HG03039 (cell line): ENCODE results near the gene LCN15.
"Not testable (repeated sequence)": the region's sequence is repeated elsewhere in the genome, so short reads cannot be mapped to it uniquely, and the experiment has no call there.

Experiments used
- ATAC-seq: cut with Tn5 transposase; IDR thresholded peaks from one replicate; pipeline ENCODE4 v1.9.1; 2021; ENCODE audit warnings: mild to moderate bottlenecking, moderate library complexity; ENCODE audit not compliant: unreplicated experiment

The LCN15 gene

DNA sequence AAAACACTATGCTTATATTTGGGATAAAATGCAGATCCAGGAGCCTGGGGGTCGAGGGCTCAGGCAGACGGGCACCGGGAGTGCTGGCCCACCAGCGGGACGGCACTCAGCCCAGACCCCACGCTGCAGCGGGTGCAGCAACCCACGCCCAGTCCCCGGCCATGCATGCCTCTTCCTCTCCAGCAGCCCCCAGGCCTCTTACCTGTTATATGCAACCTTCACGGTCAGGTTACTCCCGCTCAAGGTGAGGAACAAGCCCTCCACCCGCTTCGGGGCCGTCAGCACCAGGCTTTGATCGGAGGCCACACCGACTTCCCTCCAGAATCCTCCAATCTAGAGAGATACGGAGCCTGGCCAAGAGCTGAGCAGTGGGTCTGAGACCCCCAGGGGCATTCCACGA lies 7.5 kb downstream of the LCN15 start:
- ATAC-seq = no peak

DNA sequence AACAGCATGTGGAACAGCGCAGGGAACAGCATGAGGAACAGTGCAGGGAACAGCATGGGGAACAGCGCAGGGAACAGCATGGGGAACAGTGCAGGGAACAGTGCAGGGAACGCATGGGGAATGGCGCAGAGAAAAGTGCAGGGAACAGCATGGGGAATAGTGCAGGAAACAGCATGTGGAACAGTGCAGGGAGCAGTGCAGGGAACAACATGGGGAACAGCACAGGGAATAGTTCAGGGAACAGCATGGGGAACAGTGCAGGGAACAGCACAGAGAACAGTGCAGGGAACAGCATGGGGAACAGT lies 8.2 kb downstream of the LCN15 start:
- ATAC-seq = no peak

DNA sequence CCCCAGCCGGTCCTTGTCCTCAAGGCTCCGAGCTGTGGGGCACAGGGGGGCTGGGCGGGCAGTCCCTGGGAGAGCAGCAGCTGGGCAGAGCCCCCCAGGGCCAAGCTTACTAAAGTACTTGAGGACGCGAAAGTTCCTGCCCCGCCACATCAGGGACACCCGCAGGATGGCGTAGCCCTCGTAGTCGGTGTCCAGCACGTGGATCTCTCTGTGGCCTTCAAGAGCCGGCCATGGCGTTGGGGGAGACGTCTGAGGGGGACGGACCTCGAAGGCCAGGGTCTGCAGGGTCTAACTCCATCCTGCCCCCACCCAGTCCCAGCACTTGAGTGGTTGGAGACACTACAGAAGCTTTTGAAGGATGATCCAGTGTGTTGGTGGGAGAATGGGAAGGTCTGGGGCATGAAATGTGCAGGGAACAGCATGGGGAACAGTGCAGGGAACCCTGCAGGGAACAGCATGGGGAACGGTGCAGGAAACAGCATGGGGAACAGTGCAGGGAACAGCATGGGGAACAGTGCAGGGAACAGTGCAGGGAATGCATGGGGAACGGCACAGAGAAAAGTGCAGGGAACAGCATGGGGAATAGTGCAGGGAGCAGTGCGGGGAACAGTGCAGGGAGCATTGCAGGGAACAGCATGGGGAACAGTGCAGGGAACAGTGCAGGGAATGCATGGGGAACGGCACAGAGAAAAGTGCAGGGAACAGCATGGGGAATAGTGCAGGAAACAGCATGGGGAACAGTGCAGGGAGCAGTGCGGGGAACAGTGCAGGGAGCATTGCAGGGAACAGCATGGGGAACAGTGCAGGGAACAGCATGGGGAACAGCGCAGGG lies 8.8 kb downstream of the LCN15 start:
- ATAC-seq = not testable (repeated sequence)

DNA sequence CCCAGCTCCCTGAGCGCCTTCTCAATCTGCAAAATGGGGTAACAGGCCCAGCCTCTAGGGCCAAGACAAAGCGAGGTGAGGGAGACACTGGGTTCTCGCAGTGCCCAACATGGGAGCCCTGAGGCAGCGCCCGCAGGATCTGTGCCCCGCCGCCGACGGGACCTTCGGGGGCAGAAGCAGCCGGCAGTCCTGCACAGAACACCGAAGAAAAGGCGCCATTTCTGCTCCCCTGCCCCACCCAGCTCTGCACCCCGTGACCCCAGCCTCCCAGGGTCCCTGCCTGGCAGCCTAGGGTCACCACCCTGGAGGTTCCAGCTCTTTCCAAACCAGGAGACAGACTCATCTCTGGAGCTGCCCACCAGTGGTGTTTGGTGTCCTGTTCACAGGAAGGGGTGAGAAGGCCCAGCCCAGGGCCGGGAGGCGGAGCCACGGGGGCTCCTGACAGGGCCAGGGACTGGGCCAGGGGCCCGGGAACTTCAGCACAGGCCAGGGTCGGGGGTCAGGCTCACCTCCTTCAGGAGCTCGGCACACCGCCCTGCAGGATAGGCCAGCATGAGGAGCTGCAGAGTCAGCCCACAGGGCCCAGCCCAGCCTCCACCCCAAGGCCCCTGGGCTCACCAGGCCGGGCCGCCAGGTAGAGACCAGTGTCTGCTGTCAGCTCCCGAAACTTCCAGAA lies 9.6 kb downstream of the LCN15 start:
- ATAC-seq = no peak

DNA sequence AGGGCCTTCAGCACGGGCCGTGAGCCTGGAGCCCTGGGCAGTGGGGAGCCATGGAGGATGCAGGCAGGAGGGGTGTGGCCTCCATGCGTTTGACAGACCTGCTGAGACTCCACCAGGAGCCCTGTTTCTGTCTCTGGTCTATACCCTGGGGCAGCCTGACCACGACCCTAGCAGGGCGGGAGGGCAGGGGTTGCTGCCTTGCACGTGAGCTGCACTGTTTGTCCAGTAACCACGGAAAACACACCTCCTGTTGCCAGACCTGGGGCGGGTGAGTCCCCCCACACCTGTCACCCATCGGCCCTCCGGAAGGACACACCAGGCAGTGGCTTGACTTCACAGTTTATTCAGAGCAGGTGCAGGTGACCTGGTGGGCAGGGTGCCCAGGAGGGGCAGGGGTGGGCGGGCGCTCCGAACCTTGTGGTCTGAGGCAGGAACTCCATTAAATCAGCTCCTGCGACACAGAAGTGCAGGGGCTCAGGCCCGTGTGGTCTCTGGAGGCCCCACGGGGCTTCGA lies 10.2 kb downstream of the LCN15 start:
- ATAC-seq = no peak

DNA sequence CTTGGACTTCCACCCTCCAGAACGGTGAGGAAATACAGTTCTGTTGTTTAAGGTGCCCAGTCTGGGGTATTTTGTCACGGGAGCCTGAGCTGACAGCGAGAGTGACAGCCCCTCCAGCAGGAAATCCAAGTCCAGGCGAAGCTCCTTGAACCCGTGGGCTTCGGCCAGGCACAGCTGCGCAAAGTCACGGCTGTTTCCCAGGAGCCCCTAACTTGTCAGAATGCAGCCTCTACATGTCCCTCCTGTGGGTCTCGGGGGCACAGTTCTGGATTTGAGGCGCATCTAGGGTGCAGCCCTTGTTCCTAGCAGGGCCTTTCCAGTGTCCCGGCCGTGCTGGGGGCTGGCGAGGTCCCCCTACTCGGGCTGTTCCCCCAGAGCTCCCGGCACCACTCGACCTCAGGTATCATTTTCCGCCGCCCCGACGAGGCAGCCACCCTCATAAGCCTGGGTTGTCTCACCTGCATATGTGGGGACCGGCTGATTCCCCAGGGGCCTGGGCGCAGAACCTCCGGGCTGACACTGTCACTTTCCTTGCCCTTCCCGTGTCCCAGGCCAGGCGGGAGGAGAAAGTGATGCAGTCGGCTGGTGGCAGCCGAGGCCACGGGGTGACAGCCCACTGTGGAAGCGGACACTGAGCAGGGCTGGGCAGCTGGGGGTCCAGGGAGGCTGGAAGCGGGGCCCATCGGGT lies 10.8 kb downstream of the LCN15 start:
- ATAC-seq = no peak

DNA sequence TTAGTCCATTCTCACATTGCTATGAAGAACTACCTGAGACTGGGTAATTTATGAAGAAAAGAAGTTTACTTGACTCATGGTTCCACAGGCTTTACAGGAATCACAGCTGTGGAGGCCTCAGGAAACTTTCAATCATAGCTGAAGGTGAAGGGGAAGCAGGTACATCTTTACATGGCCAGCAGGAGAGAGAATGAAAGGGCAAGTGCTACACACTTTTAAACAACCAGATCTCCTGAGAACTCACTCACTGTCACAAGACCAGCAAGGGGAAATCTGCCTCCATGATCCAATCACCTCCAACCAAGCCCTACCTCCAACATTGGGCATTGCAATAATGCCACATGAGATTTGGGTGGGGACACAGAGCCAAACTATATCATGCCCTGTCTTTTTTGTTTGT lies 12.5 kb downstream of the LCN15 start:
- ATAC-seq = no peak

DNA sequence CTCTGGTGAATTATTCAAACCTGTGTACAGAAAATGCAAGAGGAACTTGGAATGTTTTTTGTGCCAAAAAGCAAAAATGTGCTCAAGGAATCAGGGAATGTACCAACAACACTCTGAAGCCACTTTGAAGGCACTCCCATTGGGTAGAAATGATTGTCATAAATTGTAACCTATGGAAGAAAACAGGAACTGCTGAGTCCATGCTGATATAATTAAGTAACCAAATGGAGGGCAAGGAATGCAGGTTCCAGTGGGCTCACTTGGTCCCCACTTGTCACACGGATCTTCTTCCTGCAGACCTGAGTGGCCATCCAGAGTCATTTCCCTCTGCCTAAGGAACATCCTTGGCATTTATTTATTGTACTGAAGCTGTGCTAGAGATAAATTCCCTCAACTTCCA lies 13.1 kb downstream of the LCN15 start:
- no peak for ATAC-seq

DNA sequence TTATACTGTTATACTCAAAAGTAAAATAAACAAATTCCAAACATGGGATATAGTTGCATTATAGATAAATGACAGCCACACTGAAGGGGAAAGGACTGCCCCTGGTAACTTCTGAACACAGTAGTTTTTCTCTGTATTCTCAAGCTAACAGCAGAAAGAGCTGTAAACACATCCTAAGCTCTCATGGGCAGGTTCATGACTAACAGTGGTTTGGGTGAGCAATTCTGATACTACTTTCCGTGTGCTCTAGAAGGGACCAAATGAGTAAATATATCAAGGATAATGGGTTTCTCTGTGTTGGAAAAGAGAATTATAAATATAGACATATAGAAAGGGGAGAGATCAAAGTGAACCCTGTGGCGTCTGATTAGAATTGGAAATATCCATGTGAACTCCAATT lies 13.8 kb downstream of the LCN15 start:
- ATAC-seq = no peak

DNA sequence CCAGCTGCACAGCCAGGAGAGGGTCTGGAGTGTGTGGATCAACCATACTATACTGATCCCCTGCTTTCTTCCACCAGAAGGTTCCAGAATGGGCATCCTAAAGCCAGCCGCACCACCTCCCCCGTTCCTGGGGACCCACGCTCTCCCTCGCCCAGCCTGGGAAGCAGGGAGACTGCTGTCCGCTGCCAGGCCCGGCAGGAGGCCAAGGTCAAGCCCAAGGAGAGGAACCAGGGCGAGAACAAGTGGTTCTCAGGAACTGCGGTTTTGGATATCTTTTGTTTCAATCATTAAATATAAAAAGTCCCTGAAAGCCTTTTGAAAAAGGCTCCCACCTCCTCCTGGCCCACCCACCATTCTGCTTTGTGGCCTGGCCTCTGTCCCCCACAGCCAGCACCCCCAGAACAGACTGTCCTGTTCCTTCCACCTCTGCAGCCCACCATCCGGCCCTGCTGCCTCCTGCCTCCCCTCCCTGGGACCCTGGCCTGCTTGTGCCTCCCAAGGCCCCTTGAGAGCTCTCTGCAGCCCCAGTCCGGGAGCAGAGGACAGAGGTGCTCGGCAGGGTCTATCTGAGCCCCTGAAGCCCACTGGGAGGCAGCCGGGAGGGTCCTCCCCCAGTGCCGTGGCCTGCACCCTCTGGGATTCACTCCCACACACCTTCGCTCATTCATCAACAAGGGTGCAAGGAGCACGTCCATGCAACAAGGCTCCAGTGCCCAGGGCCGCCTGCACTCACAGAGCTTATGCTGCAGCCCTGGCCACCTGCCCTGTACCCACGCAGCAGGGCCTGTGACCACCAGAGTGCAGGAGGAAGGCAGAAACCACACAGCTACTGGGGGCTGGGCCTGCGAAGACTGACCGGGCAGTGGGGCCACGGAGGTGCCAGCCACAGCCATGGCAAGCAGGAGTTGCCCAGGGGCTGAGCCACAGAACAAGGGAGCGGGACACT lies 15.4 kb downstream of the LCN15 start:
- ATAC-seq = no peak

DNA sequence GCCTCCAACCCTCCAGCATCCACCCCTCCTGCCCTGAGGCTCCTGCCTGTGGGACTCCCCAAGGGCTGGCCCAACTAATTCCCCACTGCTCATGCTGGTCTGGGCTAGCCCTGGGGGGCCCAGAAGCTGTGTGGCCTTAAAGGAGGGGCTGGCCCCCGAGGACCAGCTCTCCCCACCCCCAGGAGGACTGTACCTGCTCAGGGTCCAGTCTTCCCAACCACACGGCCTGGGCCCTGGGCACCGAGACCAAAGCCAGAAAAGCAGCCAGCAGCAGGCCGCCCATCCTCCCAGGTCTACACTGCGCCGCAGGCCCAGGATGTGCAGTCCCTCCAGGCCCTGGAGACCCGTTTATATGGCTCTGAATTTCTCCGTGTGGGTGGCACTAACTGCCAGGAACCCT lies 16.1 kb downstream of the LCN15 start, which contains the start of gene LCN6:
Gene LCN6 (minus strand): TSS at position 325 of the 400 bp plus-strand sequence. CDS start 42 bp downstream, at position 283.
- ATAC-seq = no peak

DNA sequence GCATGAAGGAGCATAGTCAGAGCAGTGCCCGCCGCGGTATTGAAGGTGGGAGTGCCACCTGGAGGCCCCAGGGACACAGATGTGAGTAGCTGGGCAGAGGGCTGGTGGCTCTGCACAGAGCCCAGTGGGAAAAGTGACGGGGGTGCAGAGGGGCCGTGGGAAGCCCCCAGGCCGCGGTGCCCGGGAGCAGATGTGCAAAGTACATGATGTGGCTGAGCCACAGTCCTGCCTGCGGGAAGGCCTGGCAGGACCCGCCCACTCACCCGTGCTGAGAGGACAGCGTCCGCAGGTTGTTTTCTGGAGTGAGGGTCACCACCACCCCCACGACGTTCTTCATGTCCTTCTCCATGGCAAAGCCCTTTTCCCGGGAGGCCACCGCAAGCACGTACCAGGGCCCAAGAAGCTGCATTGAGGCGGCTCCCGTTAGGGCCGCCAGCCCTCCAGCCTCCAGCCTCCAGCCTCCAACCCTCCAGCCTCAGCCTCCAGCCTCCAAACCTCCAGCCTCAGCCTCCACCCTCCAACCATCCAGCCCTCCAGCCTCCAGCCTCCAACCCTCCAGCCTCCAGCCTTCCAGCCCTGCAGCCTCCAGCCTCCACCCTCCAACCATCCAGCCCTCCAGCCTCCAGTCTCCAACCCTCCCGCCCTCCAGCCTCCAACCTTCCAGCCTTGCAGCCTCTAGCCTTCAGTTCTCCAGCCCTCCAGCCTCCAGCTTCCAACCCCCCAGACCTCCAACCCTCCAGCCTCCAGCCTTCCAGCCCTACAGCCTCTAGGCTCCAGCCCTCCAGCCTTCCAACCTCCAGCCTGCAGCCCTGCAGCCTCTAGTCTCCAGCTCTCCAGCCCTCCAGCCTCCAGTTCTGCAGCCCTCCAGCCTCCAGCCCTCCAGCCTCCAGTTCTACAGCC lies 16.9 kb downstream of the LCN15 start:
- ATAC-seq = no peak

DNA sequence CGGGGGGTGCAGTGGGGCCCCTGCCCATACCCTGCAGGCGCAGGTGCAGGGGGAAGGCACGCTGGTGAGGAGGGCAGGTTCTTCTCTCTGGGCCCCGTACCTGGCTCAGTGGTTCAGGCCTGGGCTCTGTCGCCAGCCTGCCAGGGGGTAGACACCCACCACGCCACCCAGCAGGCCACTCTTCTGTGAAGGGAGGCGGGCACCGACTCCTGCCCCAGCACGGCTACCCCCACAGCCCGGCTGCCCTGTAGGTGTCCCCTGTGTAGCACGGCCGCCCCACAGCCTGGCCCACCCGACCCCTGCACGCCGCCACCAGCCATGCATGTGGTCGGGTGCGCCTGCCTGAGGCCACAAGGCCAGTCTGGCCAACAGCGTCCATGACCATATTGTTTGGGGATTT lies 17.7 kb downstream of the LCN15 start:
- no peak for ATAC-seq

DNA sequence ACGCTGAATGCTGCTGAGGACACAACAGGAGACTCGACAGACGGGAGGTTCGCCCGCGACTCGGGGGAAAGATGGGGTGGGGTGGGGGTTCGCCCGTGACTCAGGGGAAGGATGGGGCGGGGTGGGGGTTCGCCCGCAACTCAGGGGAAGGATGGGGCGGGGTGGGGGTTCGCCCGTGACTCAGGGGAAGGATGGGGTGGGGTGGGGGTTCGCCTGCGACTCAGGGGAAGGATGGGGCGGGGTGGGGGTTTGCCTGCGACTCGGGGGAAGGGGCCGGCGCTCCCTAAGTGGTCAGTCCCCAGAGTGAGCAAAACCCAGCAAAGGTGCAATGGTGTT lies 18.2 kb downstream of the LCN15 start:
- ATAC-seq = no peak

DNA sequence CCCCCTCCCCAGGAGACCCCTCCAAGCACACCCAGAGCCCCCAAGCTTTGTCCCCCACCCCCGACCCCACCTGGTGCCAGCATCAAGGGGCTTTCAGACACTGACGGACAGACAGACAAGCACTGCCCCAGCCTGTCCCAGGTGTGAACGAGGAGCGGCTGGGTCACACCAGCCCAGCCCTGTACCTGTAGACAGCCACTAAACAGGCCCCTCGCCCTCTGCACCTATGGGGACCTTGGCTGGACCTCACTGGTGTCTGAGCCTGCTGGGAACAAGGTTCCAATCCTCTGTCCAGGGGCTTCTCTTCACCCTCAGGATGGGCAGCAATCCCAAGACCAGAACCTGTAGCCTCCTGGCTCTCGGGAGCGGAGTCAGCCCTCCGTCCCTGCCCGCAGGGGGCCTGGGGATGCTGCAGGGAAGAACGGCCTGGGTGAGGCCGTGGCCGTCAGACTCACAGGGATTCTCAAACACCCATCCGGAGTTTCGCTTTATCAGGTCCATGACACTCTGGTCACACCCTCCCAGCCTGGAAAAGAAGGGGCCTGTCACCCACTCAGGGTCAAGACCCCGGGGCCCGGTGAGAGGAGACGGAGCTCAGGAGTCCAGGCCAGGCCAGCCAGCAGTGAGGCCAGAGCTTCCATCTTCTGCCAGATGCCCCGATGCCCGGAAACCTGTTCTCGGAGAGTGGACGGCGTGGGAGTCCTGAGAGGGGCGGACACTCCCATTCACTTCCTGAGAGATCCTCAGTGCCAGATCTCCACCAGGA lies 18.7 kb downstream of the LCN15 start:
- ATAC-seq = no peak

DNA sequence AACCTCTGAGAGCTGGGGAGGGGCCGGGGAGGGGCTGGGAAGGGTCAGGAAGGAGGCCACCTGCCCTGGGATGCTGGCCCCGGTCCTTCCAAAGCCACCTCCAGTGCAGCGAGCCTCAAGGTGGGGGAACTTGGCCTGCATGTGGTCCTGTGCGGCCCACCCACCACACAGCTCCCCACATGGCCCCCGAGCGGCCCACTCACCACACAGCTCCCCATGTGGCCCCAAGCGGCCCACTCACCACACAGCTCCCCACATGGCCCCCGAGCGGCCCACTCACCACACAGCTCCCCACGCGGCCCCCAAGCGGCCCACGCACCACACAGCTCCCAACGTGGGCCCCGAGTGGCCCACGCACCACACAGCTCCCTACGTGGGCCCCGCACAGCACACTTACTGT lies 19.5 kb downstream of the LCN15 start:
- no peak for ATAC-seq

DNA sequence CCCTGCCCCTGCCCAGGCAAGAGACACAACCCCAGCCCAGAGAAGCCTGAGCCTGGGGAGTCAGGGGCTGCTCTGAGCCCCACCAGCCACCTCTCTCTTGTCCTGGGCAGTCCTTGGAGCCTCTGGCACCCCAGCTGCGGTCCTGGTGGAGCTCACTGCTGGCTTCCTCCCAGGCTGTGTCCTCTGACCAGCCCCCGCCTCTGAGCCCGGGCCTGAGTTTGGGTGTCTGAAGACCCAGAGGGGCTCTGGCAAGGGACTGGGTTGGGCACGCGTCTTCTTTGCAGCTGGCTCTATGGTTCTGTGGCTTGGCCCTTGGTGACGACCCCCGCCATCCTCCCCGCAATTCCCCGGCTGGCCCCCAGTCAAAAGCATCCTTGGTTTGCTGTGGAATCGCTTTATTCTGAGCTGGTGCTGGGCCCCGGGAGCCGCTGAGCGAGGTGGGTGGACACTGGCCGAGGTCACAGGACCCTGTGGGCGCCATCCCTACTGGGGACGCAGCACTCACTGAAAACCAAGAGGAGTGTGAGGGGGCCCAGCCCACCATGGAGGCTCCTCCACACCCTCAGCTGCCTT lies 20.6 kb downstream of the LCN15 start:
- ATAC-seq = no peak

DNA sequence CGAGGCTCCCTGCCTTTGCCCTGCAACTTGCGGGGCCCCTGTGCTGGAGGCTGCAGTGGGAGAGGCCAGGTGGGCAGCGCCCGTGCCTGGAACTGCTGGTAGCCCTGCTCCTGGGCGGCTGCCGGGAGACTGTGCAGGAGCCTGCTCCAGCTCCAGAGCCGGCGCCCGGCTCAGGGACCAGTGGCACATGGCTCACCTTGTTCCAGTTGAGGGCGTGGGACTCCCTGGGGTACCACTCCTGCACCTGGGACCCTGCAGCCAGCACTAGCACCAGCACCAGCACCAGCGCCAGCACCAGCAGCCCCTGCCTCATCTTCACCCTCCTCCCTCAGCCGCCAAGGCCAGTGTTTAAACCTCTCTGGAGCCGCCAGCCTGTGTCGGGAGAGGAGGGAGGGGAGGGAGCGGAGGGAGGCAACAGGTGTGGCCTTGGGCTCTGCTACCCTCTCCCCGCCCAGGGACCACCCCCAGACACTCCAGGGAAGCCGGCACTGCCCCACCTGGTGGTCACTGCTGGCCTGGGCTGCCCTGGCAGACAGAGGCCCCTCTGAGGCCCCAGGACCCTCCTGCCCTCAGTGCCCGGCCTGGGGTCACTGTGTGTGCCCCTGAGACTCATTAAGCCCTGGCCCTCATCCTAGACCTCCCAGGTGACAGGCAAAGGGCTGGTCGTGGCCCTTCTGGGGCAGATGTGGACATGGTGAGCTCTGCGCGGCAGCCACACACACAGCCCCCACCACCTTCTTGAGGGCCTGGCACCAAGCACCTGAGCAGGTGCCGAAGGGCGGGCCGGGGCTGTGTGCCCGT lies 21.5 kb downstream of the LCN15 start, which contains the start of gene LCN10:
Gene LCN10 (minus strand): TSS at position 350 of the 801 bp plus-strand sequence. CDS start 37 bp downstream, at position 313.
- ATAC-seq = no peak
